ENCODE measurements around the gene ZG16. TPM values are rescaled to one million over a fixed set of nuclear protein-coding genes. Genes with fewer than 3 reads are reported as not detected.
A peak's percentile ranks its signal among the peaks of the same experiment; 100 is the strongest.

ZG16 gene
- total RNA-seq, 1 experiment from 2014 or later: 0.07 TPM

DNA sequence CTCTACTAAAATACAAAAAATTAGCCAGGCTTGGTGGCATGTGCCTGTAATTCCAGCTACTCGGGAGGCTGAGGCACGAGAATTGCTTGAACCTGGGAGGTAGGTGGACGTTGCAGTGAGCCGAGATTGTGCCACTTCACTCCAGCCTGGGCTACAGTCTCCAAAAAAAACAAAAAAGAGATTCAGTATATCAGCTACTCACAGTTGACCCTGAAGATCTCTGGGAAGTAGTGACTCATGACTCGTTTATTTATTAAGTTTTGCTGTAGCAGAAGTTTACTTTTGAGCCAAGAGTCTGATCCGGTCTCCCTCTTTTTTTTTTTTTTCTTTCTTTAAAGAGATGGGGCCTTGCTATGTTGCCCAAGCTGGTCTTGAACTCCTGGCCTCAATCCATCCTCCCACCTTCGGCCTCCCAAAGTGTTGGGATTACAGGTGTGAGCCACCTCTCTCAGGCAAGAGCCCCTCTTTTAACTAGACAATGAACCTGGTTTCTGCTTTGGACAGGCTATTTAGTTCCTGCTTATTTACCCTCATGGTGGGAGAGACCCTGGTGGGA is 46.6 kb downstream of the ZG16 start (continued):
- TF ChIP-seq, protein P1, sequence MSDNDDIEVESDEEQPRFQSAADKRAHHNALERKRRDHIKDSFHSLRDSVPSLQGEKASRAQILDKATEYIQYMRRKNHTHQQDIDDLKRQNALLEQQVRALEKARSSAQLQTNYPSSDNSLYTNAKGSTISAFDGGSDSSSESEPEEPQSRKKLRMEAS (IDR thresholded peaks at IDR 0.05): no peak
- TF ChIP-seq TCF7L2 (IDR thresholded peaks at IDR 0.05; ENCODE audit: borderline replicate concordance, extremely low read depth, insufficient read depth, insufficient read length) (no peak), RAD21 (IDR thresholded peaks at IDR 0.05; ENCODE audit: low read depth) (no peak), SIN3A (IDR thresholded peaks at IDR 0.05; ENCODE audit: low read depth) (no peak), ZFX (IDR thresholded peaks at IDR 0.05) (no peak)
- TF ChIP-seq, protein P2, sequence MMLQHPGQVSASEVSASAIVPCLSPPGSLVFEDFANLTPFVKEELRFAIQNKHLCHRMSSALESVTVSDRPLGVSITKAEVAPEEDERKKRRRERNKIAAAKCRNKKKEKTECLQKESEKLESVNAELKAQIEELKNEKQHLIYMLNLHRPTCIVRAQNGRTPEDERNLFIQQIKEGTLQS (IDR thresholded peaks at IDR 0.05): no peak

DNA sequence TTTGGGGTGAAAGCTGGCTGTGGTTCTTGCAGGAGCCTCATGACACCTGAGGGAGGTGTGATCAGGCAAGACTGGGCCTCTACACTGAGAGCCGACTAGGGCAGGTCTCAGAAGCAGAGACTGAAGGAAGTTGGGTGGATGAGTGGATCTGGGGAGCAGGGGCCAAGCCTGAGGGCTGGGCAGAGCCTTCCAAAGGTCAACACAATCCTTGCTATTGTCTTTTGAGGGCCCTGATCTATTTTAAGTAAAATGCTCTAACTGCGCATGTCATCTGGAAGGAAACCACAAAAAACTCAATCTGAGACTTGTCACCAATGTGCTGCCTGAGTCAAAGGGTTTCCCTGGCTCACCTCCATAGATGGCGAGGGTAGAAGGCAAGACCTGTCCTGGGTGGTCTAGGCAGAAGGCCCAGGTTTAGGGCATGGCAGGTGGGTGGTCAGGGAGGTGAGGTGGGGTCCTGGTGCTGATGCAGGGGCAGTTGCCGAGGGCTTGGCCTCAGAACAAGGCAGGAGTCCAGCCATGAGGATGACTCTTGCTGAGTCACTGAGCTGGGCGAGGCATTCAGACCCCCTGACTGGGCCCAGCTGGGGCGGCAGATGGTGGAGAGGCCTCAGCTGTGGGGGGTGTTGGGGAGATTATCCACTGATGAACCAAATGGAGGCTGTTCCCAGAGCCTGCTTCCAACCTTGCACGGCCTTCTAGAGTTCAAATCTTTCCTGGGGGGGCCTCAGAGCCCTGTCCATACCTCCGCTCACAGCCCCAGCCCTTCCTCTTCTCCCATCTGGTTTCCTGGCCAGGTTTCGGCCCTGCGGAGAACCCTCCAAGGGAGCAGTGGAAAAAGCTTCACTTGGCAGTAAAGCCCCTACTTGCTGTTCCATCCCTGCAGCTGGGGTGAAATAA is 47.3 kb downstream of the ZG16 start:
- H3K9me3 ChIP-seq (ENCODE audit: control insufficient read depth in 1 of 2, insufficient read depth in 1 of 2, low read depth in 1 of 2, low read length in 2 of 2): no peaks in the 10 kb centered on the region
- H4K20me1 ChIP-seq (ENCODE audit: insufficient read depth): no peaks in the 10 kb centered on the region
- peak; percentile 41 for ATAC-seq
- BruUV-seq (replicated peaks): no TSS peak
- H3K9ac ChIP-seq (ENCODE audit: low read length): peak overlapping the region; percentile 56
- no peaks in the 10 kb centered on the region for H3K36me3 ChIP-seq (ENCODE audit: control insufficient read depth in 1 of 2, insufficient read depth in 2 of 2, low read length in 2 of 2)
- peak overlapping the region; percentile 98 for H3K27ac ChIP-seq (ENCODE audit: low read depth, low read length)
- no peak for DNase-seq (ENCODE audit: low read depth, low spot score)
- no peaks in the 10 kb centered on the region for H3K9me2 ChIP-seq (ENCODE audit: insufficient read depth)
- H3K4me2 ChIP-seq (ENCODE audit: low read length): peak overlapping the region; percentile 78
- peak; percentile 53 for TF ChIP-seq POLR2AphosphoS5 (IDR thresholded peaks at IDR 0.05; ENCODE audit: low read depth, low read length)
- no peak for TF ChIP-seq FOSL1 (IDR thresholded peaks at IDR 0.05; ENCODE audit: low read depth)
- peaks cover 37% of the 10 kb centered on the region for H3K79me2 ChIP-seq (ENCODE audit: insufficient read depth, low read length)
- H3K27me3 ChIP-seq (ENCODE audit: insufficient read depth, low read length): no peaks in the 10 kb centered on the region
- ChIA-PET POLR2A (interaction anchor here (1.1 to 1.2 kb wide), 2 partner anchors 9 to 14 kb away, joined by 3 read pairs; partner anchors contain the start of gene PAGR1), CTCF (interaction anchor here (0.6 to 4.9 kb wide), 3 partner anchors 9 to 207 kb away, joined by 3 to 29 read pairs (median 12); partner anchors contain the start of gene PAGR1), RAD21 (ENCODE audit: low non-redundant PET in 1 of 2, low total read pairs in 2 of 2, uncharacterized antibody in 2 of 2, unreplicated experiment in 2 of 2) (no interaction called here)
- H2AFZ ChIP-seq (ENCODE audit: low read depth, low read length, poor library complexity, severe bottlenecking): no peak overlapping the region
- intact Hi-C loops (cut with micrococcal nuclease): no loop called here
- H3K4me3 ChIP-seq (replicated peaks in 1 of 2; ENCODE audit: low read depth in 1 of 2, low read length in 2 of 2): peak overlapping the region in 1 of 2 experiments; percentile 38; a peak in 2 of 4 replicates
- peaks cover 72 to 99% of the 10 kb centered on the region in 2 experiments for H3K4me1 ChIP-seq (ENCODE audit: control insufficient read depth in 1 of 2, insufficient read depth in 2 of 2, low read length in 2 of 2)
